Ovary (tissue), 9 donors: Measurements from ENCODE around the gene GRID2. TPM values are rescaled to one million over a fixed set of nuclear protein-coding genes. Genes with fewer than 3 reads are reported as not detected.

Experiments used
- DNase-seq, 5 donors: peaks; one replicate each; pipeline ENCODE4 v3.0.0-alpha.2; 2019 to 2020
- H3K27ac ChIP-seq, 2 donors: fragments of 200-600 bp; one replicate each; pipeline versions ENCODE4 v1.5.1 to v1.8.0; 2019 to 2022
- H3K27me3 ChIP-seq: fragments of 200-600 bp; one replicate; pipeline ENCODE4 v1.8.0; 2022
- H3K36me3 ChIP-seq: fragments of 200-600 bp; sonication (generic); one replicate; pipeline ENCODE4 v1.5.1; 2019
- H3K4me1 ChIP-seq: one replicate; pipeline ENCODE4 v1.8.1; 2013; ENCODE audit warnings: mild to moderate bottlenecking, moderate library complexity; ENCODE audit not compliant: insufficient read depth
- H3K4me3 ChIP-seq: fragments of 200-600 bp; sonication (generic); one replicate; pipeline ENCODE4 v1.5.1; 2017
- H3K9me3 ChIP-seq, 2 donors: fragments of 200-600 bp in 1 of 2; sonication (generic) in 1 of 2; one replicate each; pipeline versions ENCODE4 v1.5.1 to v1.8.1; 2013 to 2019; ENCODE audit warnings: mild to moderate bottlenecking in 1 of 2, moderate library complexity in 1 of 2
- EP300 ChIP-seq: sonication (generic); formaldehyde crosslinking; IDR thresholded peaks from one replicate; pipeline ENCODE4 v1.6.1; 2017; ENCODE audit warnings: antibody characterized with exemption
- POLR2A ChIP-seq: fragments of 450-650 bp; IDR thresholded peaks from one replicate; pipeline ENCODE4 v1.6.1; 2017; ENCODE audit warnings: antibody characterized with exemption, mild to moderate bottlenecking, moderate library complexity
- WGBS, 3 donors: extraction: QIAGEN DNeasy Blood & Tissue Kit in 1 of 3; methylation state at CpG; one replicate each; pipeline versions ENCODE4 v1.1.5 to v1.1.7; 2013 to 2017; 5-methylcytosine and 5-hydroxymethylcytosine counted together
- intact Hi-C, 4 donors: fragments of 100-400 bp; cut with DNase I; formaldehyde crosslinking; loops; one replicate each; pipeline versions ENCODE4 v1.11.0 to v1.15.1; 2022 to 2023
- polyA plus RNA-seq, 2 donors: library from polyadenylated mRNA; stranded (reverse); fragments of 200-250 nt in 1 of 2; fragments of 350-450 nt in 1 of 2; fragmentation: Illumina TruSeq in 1 of 2; extraction: RNeasy Lipid Tissue Mini Kit (QIAGEN cat#74804) in 1 of 2; gene quantifications; one replicate each; pipeline ENCODE4 v1.2.3, GENCODE V29; 2013 to 2014
- total RNA-seq, 7 donors: library from RNA; depleted of rRNA in 2 of 7; stranded (reverse); fragments of >200 nt in 2 of 7; fragmentation: NEBNext Ultra II Directional in 3 of 7; extraction: Animal tissue kit (Norgen Biotek cat#: 25700) in 3 of 7; gene quantifications; one replicate each; pipeline versions ENCODE4 v1.1.0 to v1.2.4, GENCODE V29; 2016 to 2023
- TF ChIP-seq, protein P1 (sequence below), 3 donors: fragments of 450-650 bp in 2 of 3; fragments of 200-600 bp in 1 of 3; IDR thresholded peaks; one replicate each; pipeline versions ENCODE4 v1.5.1 to v1.8.0; 2016 to 2022; ENCODE audit warnings: antibody characterized with exemption in 3 of 3, mild to moderate bottlenecking in 1 of 3
- donor health status: DM: no; HTN: no; CAD: no; lungs with moderate emphysema.
- donor health status: DM: no; HTN: no; CAD: no.
- donor health status: Bipolar disorder and iron deficiency.
- donor health status: DM: yes; HTN: yes; CAD: no.
- donor health status: DM: no; HTN: no; CAD: no.
- donor health status: DM: yes; HTN: yes; CAD: no.

GRID2 gene
- total and polyA plus RNA-seq, 9 donors, result 0.65 to 6.8 (median 2.6) TPM

DNA sequence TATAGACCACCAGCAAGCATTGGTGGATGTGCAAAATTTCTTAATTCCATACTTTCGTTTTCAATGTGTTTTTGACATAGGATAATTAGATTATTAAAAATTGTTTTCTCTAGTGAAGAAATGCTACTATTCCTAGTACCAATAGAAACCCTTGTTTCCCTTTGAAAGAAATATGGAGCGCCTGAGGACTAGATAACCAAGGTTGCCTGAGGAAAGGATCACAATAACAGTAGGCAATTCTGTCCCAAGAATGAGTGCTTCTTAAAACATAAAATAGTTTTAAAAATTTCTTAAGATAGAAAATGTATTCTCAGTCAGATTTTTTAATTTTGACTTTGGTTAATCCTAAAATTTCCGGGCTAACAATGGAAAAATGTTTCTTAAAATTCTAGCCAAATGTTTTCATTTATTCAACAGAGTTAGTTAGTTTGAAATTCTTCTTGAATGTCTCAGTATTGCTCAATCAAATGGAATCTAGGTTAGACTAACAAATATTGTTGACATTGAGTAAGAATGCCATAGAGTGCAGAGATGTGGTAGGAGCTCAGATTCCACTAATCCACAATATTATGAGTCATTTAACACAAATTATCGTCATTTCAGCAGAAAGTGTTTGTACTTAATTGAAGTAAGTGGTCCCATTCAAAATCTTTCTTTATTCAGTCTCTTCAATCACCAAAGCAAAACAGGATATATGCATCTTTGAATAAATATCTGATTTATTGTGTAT is 666.0 kb downstream of the GRID2 start:
- TF ChIP-seq, protein P1, sequence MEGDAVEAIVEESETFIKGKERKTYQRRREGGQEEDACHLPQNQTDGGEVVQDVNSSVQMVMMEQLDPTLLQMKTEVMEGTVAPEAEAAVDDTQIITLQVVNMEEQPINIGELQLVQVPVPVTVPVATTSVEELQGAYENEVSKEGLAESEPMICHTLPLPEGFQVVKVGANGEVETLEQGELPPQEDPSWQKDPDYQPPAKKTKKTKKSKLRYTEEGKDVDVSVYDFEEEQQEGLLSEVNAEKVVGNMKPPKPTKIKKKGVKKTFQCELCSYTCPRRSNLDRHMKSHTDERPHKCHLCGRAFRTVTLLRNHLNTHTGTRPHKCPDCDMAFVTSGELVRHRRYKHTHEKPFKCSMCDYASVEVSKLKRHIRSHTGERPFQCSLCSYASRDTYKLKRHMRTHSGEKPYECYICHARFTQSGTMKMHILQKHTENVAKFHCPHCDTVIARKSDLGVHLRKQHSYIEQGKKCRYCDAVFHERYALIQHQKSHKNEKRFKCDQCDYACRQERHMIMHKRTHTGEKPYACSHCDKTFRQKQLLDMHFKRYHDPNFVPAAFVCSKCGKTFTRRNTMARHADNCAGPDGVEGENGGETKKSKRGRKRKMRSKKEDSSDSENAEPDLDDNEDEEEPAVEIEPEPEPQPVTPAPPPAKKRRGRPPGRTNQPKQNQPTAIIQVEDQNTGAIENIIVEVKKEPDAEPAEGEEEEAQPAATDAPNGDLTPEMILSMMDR (IDR thresholded peaks at IDR 0.05), result no peak
- TF ChIP-seq POLR2A, result no peak
- TF ChIP-seq EP300, result no peak
- intact Hi-C loops, result no loop called here
- Histone ChIP-seq H3K27me3 (no peaks in the 10 kb centered on the region), H3K4me1 (no peaks in the 10 kb centered on the region), H3K9me3 (no peaks in the 10 kb centered on the region), H3K27ac (no peak overlapping the region), H3K4me3 (no peak overlapping the region), H3K36me3 (no peaks in the 10 kb centered on the region)
- DNase-seq, result no peak
- WGBS, 3 donors, result 9 to 27% (median 9%) methylated on average over 4 of the region's 4 CpGs

DNA sequence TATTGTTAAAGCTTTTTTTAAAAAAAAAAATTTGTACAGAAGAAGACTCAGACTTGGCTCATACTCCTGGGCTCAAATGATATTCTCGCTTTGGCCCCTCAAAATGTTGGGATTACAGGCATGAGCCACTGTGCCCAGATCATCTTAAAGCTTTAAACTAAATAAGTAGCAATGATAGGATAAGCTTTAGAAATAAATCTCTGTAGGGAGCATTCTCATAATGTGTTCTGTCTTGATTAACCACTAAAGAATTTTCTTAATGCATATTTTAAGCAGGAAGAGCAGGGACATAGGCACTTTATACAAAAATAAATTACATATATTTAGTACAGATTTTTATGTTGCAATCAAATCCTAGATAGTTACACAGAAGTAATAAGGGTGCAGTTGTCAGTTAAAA is 667.2 kb downstream of the GRID2 start:
- no peak overlapping the region for H3K27ac ChIP-seq
- DNase-seq, result no peak
- no peaks in the 10 kb centered on the region for H3K4me1 ChIP-seq
- H3K9me3 ChIP-seq, result no peaks in the 10 kb centered on the region
- no peaks in the 10 kb centered on the region for H3K36me3 ChIP-seq
- WGBS, 3 donors, result 74 to 88% (median 78%) methylated on average over 1 of the region's 1 CpG
- H3K27me3 ChIP-seq, result no peaks in the 10 kb centered on the region
- no peak for TF ChIP-seq POLR2A
- TF ChIP-seq, protein P1 (IDR thresholded peaks at IDR 0.05), result no peak
- TF ChIP-seq EP300, result no peak
- intact Hi-C loops, result no loop called here
- H3K4me3 ChIP-seq, result no peak overlapping the region

DNA sequence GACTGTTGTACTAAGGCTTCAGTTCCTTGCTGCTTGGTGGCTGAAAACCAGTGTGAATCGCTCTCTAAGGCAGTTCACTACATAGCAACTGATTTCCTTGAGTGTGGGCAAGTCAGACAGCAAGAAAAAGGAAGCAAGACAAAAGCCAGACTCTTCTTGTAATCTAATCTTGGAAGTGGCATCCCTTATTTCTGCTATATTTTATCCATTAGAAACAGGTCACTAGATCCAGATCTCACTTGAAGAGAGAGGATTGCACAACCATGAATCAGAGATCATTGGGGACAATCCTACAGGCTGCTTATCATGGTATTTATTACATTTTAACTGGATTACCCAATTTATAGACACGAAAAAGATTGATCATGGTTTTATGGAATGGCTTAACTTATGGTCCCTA is 684.5 kb downstream of the GRID2 start:
- H3K9me3 ChIP-seq, result no peaks in the 10 kb centered on the region
- H3K4me1 ChIP-seq, result no peaks in the 10 kb centered on the region
- no peaks in the 10 kb centered on the region for H3K36me3 ChIP-seq
- TF ChIP-seq POLR2A (no peak), EP300 (no peak)
- TF ChIP-seq, protein P1 (IDR thresholded peaks at IDR 0.05), result no peak
- H3K4me3 ChIP-seq, result no peak overlapping the region
- no peak overlapping the region for H3K27ac ChIP-seq
- intact Hi-C loops, result no loop called here
- no peaks in the 10 kb centered on the region for H3K27me3 ChIP-seq
- no peak for DNase-seq
- WGBS, 3 donors, result 85 to 90% (median 87%) methylated on average over 2 of the region's 2 CpGs

DNA sequence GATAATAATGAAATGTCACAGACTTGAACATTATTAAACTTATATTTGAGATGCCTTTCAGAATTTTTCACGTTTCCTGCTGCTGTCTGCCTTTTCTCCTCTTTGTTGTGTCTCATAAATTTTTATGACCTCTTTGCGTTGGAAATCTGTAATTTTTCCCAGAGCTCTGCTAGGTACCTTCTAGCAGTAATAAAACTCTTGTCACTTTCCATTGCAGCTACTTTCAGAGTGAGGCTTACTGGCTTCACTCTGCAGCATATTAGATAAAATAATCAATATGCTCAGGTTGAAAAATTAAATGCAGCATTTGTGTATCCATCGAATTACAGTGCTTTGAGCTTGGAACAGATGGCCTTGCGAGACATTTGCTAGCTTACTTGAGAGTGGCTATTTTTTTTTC is 689.0 kb downstream of the GRID2 start:
- intact Hi-C loops, result no loop called here
- no peak overlapping the region for H3K27ac ChIP-seq
- no peak for DNase-seq
- no peaks in the 10 kb centered on the region for H3K36me3 ChIP-seq
- H3K9me3 ChIP-seq, result no peaks in the 10 kb centered on the region
- H3K4me3 ChIP-seq, result no peak overlapping the region
- no peaks in the 10 kb centered on the region for H3K4me1 ChIP-seq
- 50 to 61% (median 59%) methylated on average over 4 of the region's 4 CpGs for WGBS, 3 donors
- no peaks in the 10 kb centered on the region for H3K27me3 ChIP-seq
- TF ChIP-seq EP300, result no peak
- no peak for TF ChIP-seq POLR2A
- TF ChIP-seq, protein P1 (IDR thresholded peaks at IDR 0.05), result no peak
